BJ (cell line): ENCODE results near the gene TBL1XR1. TPM values are rescaled to one million over a fixed set of nuclear protein-coding genes. Genes with fewer than 3 reads are reported as not detected.

Experiments used
- CTCF ChIA-PET: fragments of 350-600 bp; formaldehyde crosslinking; extraction: SDS; loops from one replicate; lab custom pipeline; 2021; ENCODE audit warnings: antibody characterized with exemption, inconsistent platforms; lab: Yijun Ruan, JAX
- POLR2A ChIA-PET: fragments of 300-600 bp; sonication (Branson Sonifier 250); formaldehyde crosslinking; extraction: SDS; loops from one replicate; lab custom pipeline; 2021; ENCODE audit warnings: antibody characterized with exemption; lab: Charles Lee
- DNase-seq: peaks from one replicate; pipeline ENCODE4 v3.0.0-alpha.2; 2011; ENCODE audit warnings: low read depth
- H3K27me3 ChIP-seq: 2 replicates; pipeline ENCODE4 v1.6.0; 2011; ENCODE audit warnings: low read length; ENCODE audit not compliant: control insufficient read depth, insufficient read depth
- H3K36me3 ChIP-seq: 2 replicates; pipeline ENCODE4 v1.5.1; 2011; ENCODE audit warnings: low read length; ENCODE audit not compliant: control insufficient read depth, insufficient read depth
- H3K4me3 ChIP-seq: 2 replicates; pipeline ENCODE4 v1.5.1; 2011; ENCODE audit warnings: low read depth, mild to moderate bottlenecking, control low read depth, low read length
- CTCF ChIP-seq: IDR thresholded peaks from 2 replicates; pipeline ENCODE4 v1.5.1; 2011; ENCODE audit warnings: low read depth, mild to moderate bottlenecking, control low read depth, inconsistent platforms, low read length, moderate library complexity; ENCODE audit not compliant: insufficient read depth
- polyA plus RNA-seq: library from polyadenylated mRNA; depleted of rRNA; stranded (reverse); fragments of >200 nt; gene quantifications from 2 replicates; pipeline ENCODE4 v1.2.3, GENCODE V29; 2011

TBL1XR1 gene
- polyA plus RNA-seq, 1 experiment = 95.4 TPM

- DNase-seq = no peak
- ChIA-PET POLR2A (no interaction called here), CTCF (no interaction called here)
- Histone ChIP-seq H3K27me3 (no peaks in the 10 kb centered on the region), H3K4me3 (no peak overlapping the region), H3K36me3 (no peaks in the 10 kb centered on the region; the same call in 1 of the 2 replicates)
- no peak for TF ChIP-seq CTCF
Measured at GRCh38 chr3:177079684-177080083, 117.6 kb downstream of the TBL1XR1 start.

- POLR2A ChIA-PET = no interaction called here
- no peaks in the 10 kb centered on the region for H3K27me3 ChIP-seq
- DNase-seq = no peak
Measured at GRCh38 chr3:177071496-177072156, 125.7 kb downstream of the TBL1XR1 start.

GRCh38 chr3:177069514-177070329 lies 127.6 kb downstream of the TBL1XR1 start:
- peak; percentile 46 for DNase-seq
- Histone ChIP-seq H3K4me3 (no peak overlapping the region), H3K36me3 (no peaks in the 10 kb centered on the region), H3K27me3 (no peaks in the 10 kb centered on the region)
- TF ChIP-seq CTCF = no peak
- CTCF ChIA-PET = interaction anchor here (1.2 kb wide), 1 partner anchor 15 kb away, joined by 4 read pairs; no protein-coding TSS in a partner anchor
- POLR2A ChIA-PET = interaction anchor here (0.6 kb wide), 1 partner anchor 184 kb away, joined by 3 read pairs; no protein-coding TSS in a partner anchor

More at GRCh38 chr3:177071496-177072156, 125.7 kb downstream of the TBL1XR1 start:
- CTCF ChIA-PET = no interaction called here
- TF ChIP-seq CTCF = no peak
- H3K4me3 ChIP-seq = no peak overlapping the region
- H3K36me3 ChIP-seq = no peaks in the 10 kb centered on the region

GRCh38 chr3:177068967-177069366 lies 128.3 kb downstream of the TBL1XR1 start:
- CTCF ChIA-PET = interaction anchor here (1.2 to 1.4 kb wide), 2 partner anchors 16 to 39 kb away, joined by 3 to 4 read pairs; no protein-coding TSS in a partner anchor

More at GRCh38 chr3:177068967-177069366, 128.3 kb downstream of the TBL1XR1 start:
- no peaks in the 10 kb centered on the region for H3K27me3 ChIP-seq
- no peaks in the 10 kb centered on the region for H3K36me3 ChIP-seq
- POLR2A ChIA-PET = interaction anchor here (0.6 kb wide), 1 partner anchor 1231 kb away, joined by 5 read pairs; no protein-coding TSS in a partner anchor
- no peak for TF ChIP-seq CTCF
- no peak overlapping the region for H3K4me3 ChIP-seq
- no peak for DNase-seq
